ENCODE data around the gene ARFGEF2. TPM values are rescaled to one million over a fixed set of nuclear protein-coding genes. Genes with fewer than 3 reads are reported as not detected.

The ARFGEF2 gene
- total and polyA plus RNA-seq, 2 of the 8 experiments (the other 6 are each of a cell fraction or from before 2014, with no cell fraction given), result 8.1 to 21.8 TPM

DNA sequence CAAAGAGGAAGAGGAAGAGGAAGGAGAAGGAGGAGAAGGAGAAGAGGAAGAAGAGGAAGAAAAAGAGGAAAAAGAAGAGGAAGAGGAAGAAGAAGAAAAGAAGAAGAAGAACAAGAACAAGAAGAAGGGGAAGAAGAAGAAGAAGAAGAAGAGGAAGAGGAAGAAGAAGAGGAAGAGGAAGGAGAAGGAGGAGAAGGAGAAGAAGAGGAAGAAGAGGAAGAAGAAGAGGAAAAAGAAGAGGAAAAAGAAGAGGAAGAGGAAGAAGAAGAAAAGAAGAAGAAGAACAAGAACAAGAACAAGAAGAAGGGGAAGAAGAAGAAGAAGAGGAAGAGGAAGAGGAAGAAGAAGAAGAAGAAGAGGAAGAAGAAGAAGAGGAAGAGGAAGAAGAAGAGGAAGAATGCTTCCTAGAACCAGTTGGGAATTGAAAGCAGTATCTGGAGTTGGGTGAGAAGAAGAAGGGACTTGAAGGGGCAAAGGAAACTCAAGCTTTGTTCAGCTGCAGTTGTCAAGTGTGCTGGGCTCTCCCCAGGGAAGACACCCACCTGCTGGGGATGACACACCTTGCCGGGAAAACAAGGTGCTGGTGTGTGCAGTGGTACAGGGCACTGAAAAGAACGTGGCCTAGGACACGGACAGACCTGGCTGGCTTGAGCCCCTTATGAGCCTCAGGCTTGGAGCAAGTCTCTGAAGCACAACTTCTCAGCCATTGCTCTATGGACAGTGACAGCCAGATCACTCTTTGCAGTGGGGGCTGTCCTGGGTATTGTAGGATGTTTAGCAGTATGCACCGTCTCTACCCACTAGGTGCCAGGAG, 30.1 kb upstream of the ARFGEF2 start:
- no peak overlapping the region for H3K4me3 ChIP-seq (ENCODE audit: extremely low read depth in 1 of 4, insufficient read depth in 2 of 4, low read depth in 3 of 4, low read length in 4 of 4)
- no peaks in the 10 kb centered on the region for H3K79me1 ChIP-seq (ENCODE audit: low read depth, low read length)
- no peak overlapping the region for H3K18ac ChIP-seq (ENCODE audit: extremely low read depth, low read length)
- no peak overlapping the region for H3K23ac ChIP-seq (ENCODE audit: insufficient read length)
- no peak overlapping the region for H3K56ac ChIP-seq (replicated peaks; ENCODE audit: insufficient read length, low read depth, low read length)
- ChIA-PET CTCF (ENCODE audit: partially characterized antibody) (interaction anchor here (0.6 to 3.7 kb wide), 4 partner anchors 11 to 1865 kb away, joined by 3 to 22 read pairs (median 4); no protein-coding TSS in a partner anchor), POLR2A (ENCODE audit: partially characterized antibody) (no interaction called here)
- H3K4ac ChIP-seq (replicated peaks; ENCODE audit: insufficient read length, low read depth, low read length), result no peak overlapping the region
- H4K5ac ChIP-seq (ENCODE audit: insufficient read length, low read depth, low read length), result no peak overlapping the region
- no peaks in the 10 kb centered on the region for H3K36me3 ChIP-seq (ENCODE audit: control insufficient read depth in 2 of 4, insufficient read depth in 4 of 4, low read length in 3 of 4)
- H3K9ac ChIP-seq (replicated peaks in 1 of 4; ENCODE audit: extremely low read depth in 1 of 4, low read depth in 3 of 4, low read length in 3 of 4), result no peak overlapping the region
- 79% methylated on average over 4 of the region's 4 CpGs; no CpG with 5 or more reads in 1 of the 2 experiments for WGBS, 2 experiments (ENCODE audit: extremely low coverage in 1 of 2, insufficient coverage in 1 of 2, insufficient read length in 1 of 2, insufficient replicate concordance in 2 of 2, low coverage in 1 of 2, low lambda C conversion rate in 2 of 2, missing lambda C conversion rate in 1 of 2)
- H3K4me1 ChIP-seq (replicated peaks in 1 of 4; ENCODE audit: control insufficient read depth in 3 of 4, insufficient read depth in 4 of 4, low read length in 3 of 4), result no peaks in the 10 kb centered on the region
- no peaks in the 10 kb centered on the region for H4K20me1 ChIP-seq (replicated peaks in 1 of 2; ENCODE audit: control insufficient read depth in 1 of 2, insufficient read depth in 2 of 2, low read length in 2 of 2)
- no peak overlapping the region for H2AK5ac ChIP-seq (ENCODE audit: low read depth, low read length)
- no peak overlapping the region for H3K14ac ChIP-seq (ENCODE audit: insufficient read length)
- H3K23me2 ChIP-seq (ENCODE audit: low read depth, low read length), result no peaks in the 10 kb centered on the region
- no peaks in the 10 kb centered on the region for H3K9me3 ChIP-seq (ENCODE audit: insufficient read depth in 2 of 2, low read depth in 1 of 2, low read length in 1 of 2)
- no peak overlapping the region for H2AFZ ChIP-seq (ENCODE audit: low read length)
- no peak overlapping the region for H3K4me2 ChIP-seq (ENCODE audit: insufficient read depth in 1 of 2, low read depth in 2 of 2, low read length in 2 of 2)
- no peaks in the 10 kb centered on the region for H3K79me2 ChIP-seq (ENCODE audit: control insufficient read depth in 1 of 2, insufficient read depth in 2 of 2, low read length in 2 of 2)
- TF ChIP-seq CEBPB (IDR thresholded peaks at IDR 0.05; ENCODE audit: low read depth, low read length) (no peak), POLR2A (IDR thresholded peaks at IDR 0.05; ENCODE audit: control extremely low read depth in 1 of 2, low read depth in 2 of 2, low read length in 2 of 2) (no peak), EZH2 (IDR thresholded peaks at IDR 0.05; ENCODE audit: low read depth, low read length, severe bottlenecking) (no peak), HDAC2 (IDR thresholded peaks at IDR 0.05; ENCODE audit: borderline replicate concordance in 1 of 2, low read depth in 2 of 2, low read length in 2 of 2) (no peak), SP4 (IDR thresholded peaks at IDR 0.05; ENCODE audit: low read length) (no peak), TAF7 (optimal IDR thresholded peaks at IDR 0.05; ENCODE audit: borderline replicate concordance, low read depth, low read length) (no peak), TEAD4 (IDR thresholded peaks at IDR 0.05; ENCODE audit: low read depth, low read length) (no peak), BCL11A (IDR thresholded peaks at IDR 0.05; ENCODE audit: low read depth in 2 of 2, low read length in 2 of 2) (no peak), BACH1 (IDR thresholded peaks at IDR 0.05; ENCODE audit: low read length) (no peak), CBX5 (IDR thresholded peaks at IDR 0.05; ENCODE audit: low read depth, low read length) (no peak), GABPA (IDR thresholded peaks at IDR 0.05; ENCODE audit: borderline replicate concordance, insufficient read depth, low read length) (no peak), ASH2L (IDR thresholded peaks at IDR 0.05; ENCODE audit: low read length) (no peak), ATF3 (IDR thresholded peaks at IDR 0.05; ENCODE audit: insufficient read depth, low read depth, low read length) (no peak)
- H2BK12ac ChIP-seq (ENCODE audit: low read depth, low read length), result no peak overlapping the region
- no peaks in the 10 kb centered on the region for H3K27me3 ChIP-seq (replicated peaks in 1 of 4; ENCODE audit: control insufficient read depth in 3 of 4, extremely low read depth in 1 of 4, insufficient read depth in 3 of 4, low read length in 3 of 4)
- no peak overlapping the region for H2BK5ac ChIP-seq (ENCODE audit: low read depth, low read length)
- DNase-seq (ENCODE audit: low read depth in 1 of 2, low spot score in 2 of 2) (no peak), FAIRE-seq (no peak)
- H3K27ac ChIP-seq (ENCODE audit: low read depth, low read length), result no peak overlapping the region
- no peak overlapping the region for H4K8ac ChIP-seq (ENCODE audit: extremely low read depth, insufficient read depth, low read length)
- no peak overlapping the region for H2BK20ac ChIP-seq (ENCODE audit: low read length)
- no peak overlapping the region for H2BK15ac ChIP-seq (ENCODE audit: low read length)
- H4K91ac ChIP-seq (replicated peaks; ENCODE audit: insufficient read length, low read length), result no peak overlapping the region
- no peak overlapping the region for H2BK120ac ChIP-seq (replicated peaks; ENCODE audit: low read depth, low read length)

All from H1 (cell line).